K562 (cell line): ENCODE measurements around the gene ANO6. TPM values are rescaled to one million over a fixed set of nuclear protein-coding genes. Genes with fewer than 3 reads are reported as not detected.
A peak's percentile ranks its signal among the peaks of the same experiment; 100 is the strongest.
"Not testable (repeated sequence)": the region's sequence is repeated elsewhere in the genome, so short reads cannot be mapped to it uniquely, and the experiment has no call there.

Experiments used
- ATAC-seq: fragments of 200-7000 bp; cut with Tn5 transposase; 3 replicates; pipeline ENCODE4 v1.9.1; 2020; ENCODE audit warnings: moderate library complexity
- BruUV-seq: library from RNA; stranded (reverse); fragments of 400-500 nt; replicated peaks from 2 replicates; lab custom pipeline; 2021; lab: Mats Ljungman, UMichigan
- CTCF ChIA-PET: fragments of 300-600 bp; formaldehyde crosslinking; extraction: SDS; loops from one replicate; lab custom pipeline; 2021; ENCODE audit warnings: low intra/inter-chr PET ratio; lab: Yijun Ruan, JAX
- POLR2A ChIA-PET: fragments of 300-600, 350-650 bp; sonication (Branson Sonifier 250); formaldehyde crosslinking; extraction: SDS; loops from one replicate; lab custom pipeline; 2021; ENCODE audit warnings: antibody characterized with exemption, inconsistent platforms; lab: Yijun Ruan, JAX
- DNase-seq, 4 experiments: peaks; one replicate each; pipeline versions ENCODE4 v3.0.0 to v3.0.0-alpha.2; 2011 to 2018; ENCODE audit warnings: low spot score in 3 of 4, mixed read lengths in 3 of 4; ENCODE audit errors: extremely low read depth in 1 of 4
- FAIRE-seq: peaks from 2 replicates; lab custom pipeline; 2011; peaks lifted over from hg19 to GRCh38; lab: Jason Lieb, UNC
- H2AFZ ChIP-seq: 2 replicates; pipeline ENCODE4 v1.6.0; 2011; ENCODE audit warnings: low read depth, low read length, control low read depth, inconsistent platforms
- H3K27ac ChIP-seq: fragments of 200-600 bp; 3 replicates; pipeline ENCODE4 v1.8.0; 2011; ENCODE audit warnings: low read depth, mild to moderate bottlenecking, control low read depth, inconsistent platforms, low read length, moderate library complexity, mixed read lengths; ENCODE audit errors: extremely low read depth
- H3K27me3 ChIP-seq, 2 experiments: fragments of 300-600 bp in 1 of 2; 2 replicates in 1 of 2; 3 replicates in 1 of 2; pipeline versions ENCODE4 v1.6.0 to v1.8.0; 2011; ENCODE audit warnings: inconsistent platforms in 2 of 2, low read length in 2 of 2, mild to moderate bottlenecking in 1 of 2, mixed read lengths in 1 of 2, moderate library complexity in 1 of 2; ENCODE audit not compliant: control insufficient read depth in 2 of 2, insufficient read depth in 2 of 2
- H3K36me3 ChIP-seq: fragments of 300-600 bp; 3 replicates; pipeline ENCODE4 v1.8.0; 2011; ENCODE audit warnings: mild to moderate bottlenecking, low read length, inconsistent platforms; ENCODE audit not compliant: control insufficient read depth, insufficient read depth
- H3K4me1 ChIP-seq, 2 experiments: fragments of 200-600 bp in 1 of 2; replicated peaks in 1 of 2; 2 replicates in 1 of 2; 3 replicates in 1 of 2; pipeline versions ENCODE4 v1.5.1 to v1.8.0; 2011; ENCODE audit warnings: inconsistent platforms in 2 of 2, low read length in 2 of 2, mild to moderate bottlenecking in 1 of 2, mixed read lengths in 1 of 2, moderate library complexity in 1 of 2; ENCODE audit not compliant: control insufficient read depth in 2 of 2, insufficient read depth in 2 of 2
- H3K4me2 ChIP-seq: 2 replicates; pipeline ENCODE4 v1.6.1; 2011; ENCODE audit warnings: low read length, control low read depth, inconsistent platforms, mixed read lengths; ENCODE audit not compliant: insufficient read depth
- H3K4me3 ChIP-seq: fragments of 200-600 bp; sonication (generic), shearing (Covaris generic); 2 replicates; pipeline ENCODE4 v1.5.1; 2016; ENCODE audit warnings: control low read depth, inconsistent platforms
- H3K79me2 ChIP-seq: fragments of 200-600 bp; 3 replicates; pipeline ENCODE4 v1.8.0; 2011; ENCODE audit warnings: low read length, inconsistent platforms; ENCODE audit not compliant: control insufficient read depth, insufficient read depth
- H3K9ac ChIP-seq, 2 experiments: 2 replicates each; pipeline versions ENCODE4 v1.6.0 to v1.6.1; 2011; ENCODE audit warnings: low read depth in 2 of 2, low read length in 2 of 2, control low read depth in 1 of 2, inconsistent platforms in 1 of 2, mild to moderate bottlenecking in 1 of 2, mixed read lengths in 1 of 2; ENCODE audit not compliant: insufficient read depth in 1 of 2
- H3K9me1 ChIP-seq: one replicate; pipeline ENCODE4 v1.6.0; 2011; ENCODE audit warnings: inconsistent platforms, mild to moderate bottlenecking, low read length, moderate library complexity; ENCODE audit not compliant: control insufficient read depth, insufficient read depth
- H3K9me3 ChIP-seq: replicated peaks from 2 replicates; pipeline ENCODE4 v1.5.1; 2011; ENCODE audit warnings: low read depth, low read length, inconsistent platforms; ENCODE audit not compliant: control insufficient read depth, insufficient read depth
- H4K20me1 ChIP-seq: replicated peaks from 2 replicates; pipeline ENCODE4 v1.6.1; 2011; ENCODE audit warnings: low read length, inconsistent platforms, mixed read lengths; ENCODE audit not compliant: control insufficient read depth, insufficient read depth
- MEIS2 ChIP-seq: fragments of 450-650 bp; IDR thresholded peaks from 2 replicates; pipeline ENCODE4 v1.6.1; 2014; ENCODE audit warnings: mild to moderate bottlenecking; ENCODE audit not compliant: partially characterized antibody
- PBX2 ChIP-seq, 2 experiments: IDR thresholded peaks in 1 of 2; conservative IDR thresholded peaks in 1 of 2; 2 replicates each; pipeline ENCODE4 v1.6.1; 2016; ENCODE audit warnings: low read depth in 2 of 2, mild to moderate bottlenecking in 1 of 2, missing compliant biosample characterization in 1 of 2, missing genetic modification characterization in 1 of 2, moderate library complexity in 1 of 2
- RAD21 ChIP-seq, 2 experiments: fragments of 250-450 bp in 1 of 2; fragments of 450-650 bp in 1 of 2; sonication (Bioruptor Pico) in 1 of 2; formaldehyde crosslinking in 1 of 2; IDR thresholded peaks in 1 of 2; conservative IDR thresholded peaks in 1 of 2; 2 replicates each; pipeline versions ENCODE4 v1.4.0 to v1.8.0; 2020 to 2022; ENCODE audit warnings: mild to moderate bottlenecking in 2 of 2, moderate library complexity in 1 of 2
- ZBTB33 ChIP-seq: sonication (generic); formaldehyde crosslinking; IDR thresholded peaks from 2 replicates; pipeline ENCODE4 v1.8.1; 2023; ENCODE audit warnings: mild to moderate bottlenecking, missing genetic modification reagents
- WGBS: fragments of 100-300 bp; shearing (Covaris generic); methylation state at CpG from one replicate; pipeline ENCODE4 v1.1.6; 2016; ENCODE audit warnings: low coverage, mixed read lengths; ENCODE audit not compliant: insufficient coverage; ENCODE audit errors: missing lambda C conversion rate; 5-methylcytosine and 5-hydroxymethylcytosine counted together
- in situ Hi-C: fragments of 300-500 bp; cut with MboI; formaldehyde crosslinking; loops from 4 replicates; pipeline ENCODE4 v1.15.0; 2018; ENCODE audit warnings: inconsistent platforms, mixed read lengths
- intact Hi-C: fragments of 100-400 bp; cut with micrococcal nuclease; formaldehyde crosslinking; loops from 2 replicates; pipeline ENCODE4 v1.14.2; 2022
- polyA plus RNA-seq, 8 experiments: library from polyadenylated mRNA; depleted of rRNA in 4 of 8; stranded (reverse) in 5 of 8; unstranded in 3 of 8; fragments of >200 nt; fragmentation: Nextera tagmentation in 2 of 8; fragmentation: Illumina TruSeq in 1 of 8; extraction: Ambion mirVana in 2 of 8; extraction: Trizol in 1 of 8; gene quantifications; 2 replicates each; pipeline versions ENCODE4 v1.2.1 to v1.2.3, GENCODE V29; 2011 to 2014; ENCODE audit warnings: inconsistent platforms in 1 of 8, missing spikeins in 1 of 8
- total RNA-seq, 7 experiments: library from RNA; depleted of rRNA in 6 of 7; stranded (reverse); fragments of >200 nt in 6 of 7; fragmentation: Illumina TruSeq in 2 of 7; extraction: Trizol in 2 of 7; gene quantifications; 2 replicates each; pipeline versions ENCODE4 v1.2.1 to v1.2.3, GENCODE V29; 2011 to 2021; ENCODE audit warnings: low replicate concordance in 1 of 7
- TF ChIP-seq, protein P1 (sequence below), 3 experiments: IDR thresholded peaks in 2 of 3; conservative IDR thresholded peaks in 1 of 3; 2 replicates each; pipeline ENCODE4 v1.5.1; 2011 to 2012; ENCODE audit warnings: low read length in 3 of 3, mild to moderate bottlenecking in 3 of 3, control low read depth in 2 of 3, improper control_type of control experiment in 1 of 3, inconsistent platforms in 1 of 3, low read depth in 1 of 3, mixed read lengths in 1 of 3, moderate library complexity in 1 of 3; ENCODE audit not compliant: insufficient read depth in 2 of 3
- TF ChIP-seq, protein P2 (sequence below): fragments of 450-650 bp; IDR thresholded peaks from 2 replicates; pipeline ENCODE4 v1.6.1; 2016

ANO6 gene
- total and polyA plus RNA-seq, 9 of the 15 experiments (the other 6 are each of a cell fraction or from before 2014, with no cell fraction given) = 3.5 to 24.7 (median 20.3) TPM

DNA sequence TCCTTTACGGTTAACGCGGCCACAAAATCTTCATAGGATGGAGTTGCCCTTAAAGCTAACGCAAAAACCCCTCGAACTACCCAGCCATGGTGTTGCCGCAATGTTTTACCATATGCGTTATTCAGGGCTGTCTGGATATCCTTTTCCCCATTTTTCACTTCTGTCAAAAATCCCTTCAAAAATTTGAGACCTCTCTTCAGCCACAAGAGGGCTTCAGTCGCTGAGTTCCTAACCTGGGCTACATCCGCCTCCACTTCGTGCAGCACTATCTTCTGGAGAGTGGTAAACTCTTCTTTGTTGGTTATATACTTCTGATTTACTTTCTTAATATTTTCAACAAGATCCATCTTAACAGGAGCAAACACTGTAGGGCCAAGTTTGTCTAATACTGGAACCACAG is 42.6 kb upstream of the ANO6 start:
- H4K20me1 ChIP-seq; DNase-seq; H3K9me3 ChIP-seq; H3K4me2 ChIP-seq; H3K4me3 ChIP-seq; H3K36me3 ChIP-seq; H2AFZ ChIP-seq; H3K9ac ChIP-seq; BruUV-seq; H3K79me2 ChIP-seq; H3K27me3 ChIP-seq; H3K4me1 ChIP-seq; in situ Hi-C loops; H3K27ac ChIP-seq; POLR2A ChIA-PET; H3K9me1 ChIP-seq; TF ChIP-seq PBX2 (CRISPR knock-in tag; IDR thresholded peaks at IDR 0.05; ENCODE audit: low read depth): not testable (repeated sequence)
- intact Hi-C loops = loop anchor here (1.0 to 10.0 kb wide), 5 partner anchors 43 to 362 kb away; partner anchors contain the start of gene ANO6
- ATAC-seq (peak; percentile 84), FAIRE-seq (peak; percentile 98)
- CTCF ChIA-PET = interaction anchor here (0.6 kb wide), 1 partner anchor 43 kb away, joined by 3 read pairs; no protein-coding TSS in a partner anchor
- WGBS = 58% methylated on average over 10 of the region's 10 CpGs
- TF ChIP-seq, protein P1, sequence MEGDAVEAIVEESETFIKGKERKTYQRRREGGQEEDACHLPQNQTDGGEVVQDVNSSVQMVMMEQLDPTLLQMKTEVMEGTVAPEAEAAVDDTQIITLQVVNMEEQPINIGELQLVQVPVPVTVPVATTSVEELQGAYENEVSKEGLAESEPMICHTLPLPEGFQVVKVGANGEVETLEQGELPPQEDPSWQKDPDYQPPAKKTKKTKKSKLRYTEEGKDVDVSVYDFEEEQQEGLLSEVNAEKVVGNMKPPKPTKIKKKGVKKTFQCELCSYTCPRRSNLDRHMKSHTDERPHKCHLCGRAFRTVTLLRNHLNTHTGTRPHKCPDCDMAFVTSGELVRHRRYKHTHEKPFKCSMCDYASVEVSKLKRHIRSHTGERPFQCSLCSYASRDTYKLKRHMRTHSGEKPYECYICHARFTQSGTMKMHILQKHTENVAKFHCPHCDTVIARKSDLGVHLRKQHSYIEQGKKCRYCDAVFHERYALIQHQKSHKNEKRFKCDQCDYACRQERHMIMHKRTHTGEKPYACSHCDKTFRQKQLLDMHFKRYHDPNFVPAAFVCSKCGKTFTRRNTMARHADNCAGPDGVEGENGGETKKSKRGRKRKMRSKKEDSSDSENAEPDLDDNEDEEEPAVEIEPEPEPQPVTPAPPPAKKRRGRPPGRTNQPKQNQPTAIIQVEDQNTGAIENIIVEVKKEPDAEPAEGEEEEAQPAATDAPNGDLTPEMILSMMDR (IDR thresholded peaks at IDR 0.05 in 2 of 3, conservative IDR thresholded peaks at IDR 0.05 in 1 of 3; ENCODE audit: insufficient read depth in 2 of 3, low read depth in 1 of 3, low read length in 3 of 3) = peak in 1 of 3 experiments; percentile 29; a peak in 1 of 6 replicates
- TF ChIP-seq RAD21 (CRISPR knock-in tag; conservative IDR thresholded peaks at IDR 0.05 in 1 of 2, IDR thresholded peaks at IDR 0.05 in 1 of 2) = peak; percentile 9 to 58; a peak in 2 of 4 replicates
- peak; percentile 48 for TF ChIP-seq MEIS2
- TF ChIP-seq PBX2 (tag; conservative IDR thresholded peaks at IDR 0.05; ENCODE audit: low read depth) = peak; percentile 59
- TF ChIP-seq ZBTB33 (CRISPR knock-in tag) = peak; percentile 73
- TF ChIP-seq, protein P2, sequence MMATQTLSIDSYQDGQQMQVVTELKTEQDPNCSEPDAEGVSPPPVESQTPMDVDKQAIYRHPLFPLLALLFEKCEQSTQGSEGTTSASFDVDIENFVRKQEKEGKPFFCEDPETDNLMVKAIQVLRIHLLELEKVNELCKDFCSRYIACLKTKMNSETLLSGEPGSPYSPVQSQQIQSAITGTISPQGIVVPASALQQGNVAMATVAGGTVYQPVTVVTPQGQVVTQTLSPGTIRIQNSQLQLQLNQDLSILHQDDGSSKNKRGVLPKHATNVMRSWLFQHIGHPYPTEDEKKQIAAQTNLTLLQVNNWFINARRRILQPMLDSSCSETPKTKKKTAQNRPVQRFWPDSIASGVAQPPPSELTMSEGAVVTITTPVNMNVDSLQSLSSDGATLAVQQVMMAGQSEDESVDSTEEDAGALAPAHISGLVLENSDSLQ = 0 out of 2 replicates have a peak, but pooled peaks have one; percentile 23
